Stimulated activated CD8-positive, alpha-beta memory T cell treated with anti-CD3 and anti-CD28 coated beads, Interleukin-12 subunit alpha, Interleukin-12 subunit beta, amount 100 ng/mL, for 24 hours (primary cell): ENCODE results near the gene GALNT7.
"Not testable (repeated sequence)": the region's sequence is repeated elsewhere in the genome, so short reads cannot be mapped to it uniquely, and the experiment has no call there.

Source experiments
- DNase-seq: peaks from one replicate; pipeline ENCODE4 v3.0.0-alpha.2; 2020; ENCODE audit errors: extremely low read depth

GALNT7 gene

GRCh38 chr4:173194157-173194556, 25.5 kb downstream of the GALNT7 start:
- no peak for DNase-seq

- no peak for DNase-seq
Measured at GRCh38 chr4:173195109-173195508, 26.5 kb downstream of the GALNT7 start.

GRCh38 chr4:173199553-173199952, 30.9 kb downstream of the GALNT7 start:
- DNase-seq, result no peak

- DNase-seq, result no peak
Measured at GRCh38 chr4:173200103-173200884, 31.7 kb downstream of the GALNT7 start.

GRCh38 chr4:173202395-173202794, 33.8 kb downstream of the GALNT7 start:
- no peak for DNase-seq

GRCh38 chr4:173205656-173206055, 37.0 kb downstream of the GALNT7 start:
- no peak for DNase-seq

DNA sequence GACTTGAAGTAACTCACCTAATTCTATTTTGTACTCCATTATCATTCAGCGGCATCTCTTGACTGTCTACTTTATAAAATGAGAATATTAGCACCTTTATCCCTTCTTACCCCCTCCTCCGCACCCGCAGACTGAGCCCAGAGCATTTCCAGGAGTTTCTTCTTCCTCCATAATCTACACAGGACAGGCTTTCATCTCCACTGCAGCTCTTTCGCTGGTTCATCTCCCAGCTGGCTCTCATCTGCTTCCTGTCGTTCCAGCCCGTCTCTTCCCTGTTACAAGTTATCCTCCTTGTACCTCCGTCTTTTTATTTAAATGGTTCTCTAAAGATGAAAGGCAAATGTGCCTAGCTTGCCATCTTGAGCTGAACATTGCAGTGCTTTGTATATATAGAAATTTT, 39.8 kb downstream of the GALNT7 start:
- no peak for DNase-seq

GRCh38 chr4:173211222-173211621, 42.6 kb downstream of the GALNT7 start:
- no peak for DNase-seq

GRCh38 chr4:173211838-173212237, 43.2 kb downstream of the GALNT7 start:
- no peak for DNase-seq

DNA sequence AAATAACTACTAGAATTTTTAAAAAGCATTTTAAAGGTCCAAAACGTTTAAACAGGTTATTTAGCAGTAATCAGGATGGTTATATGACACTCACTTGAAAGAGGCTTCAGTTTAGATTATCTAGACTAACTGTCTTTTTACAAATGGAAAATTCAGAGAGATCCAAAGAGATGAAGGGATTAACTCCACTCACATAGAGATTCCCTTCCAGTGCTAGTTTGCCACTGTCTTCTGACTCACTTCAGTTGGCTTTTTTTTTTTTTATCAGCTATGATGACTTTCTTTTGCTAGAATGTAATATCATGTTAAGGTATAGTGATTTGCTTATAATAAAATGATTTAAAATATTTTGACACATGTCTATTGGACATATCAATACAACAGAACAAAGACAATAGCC, 43.8 kb downstream of the GALNT7 start:
- no peak for DNase-seq

- DNase-seq, result no peak
Measured at GRCh38 chr4:173213296-173213695, 44.7 kb downstream of the GALNT7 start.

- DNase-seq, result no peak
Measured at GRCh38 chr4:173214231-173214630, 45.6 kb downstream of the GALNT7 start.

DNA sequence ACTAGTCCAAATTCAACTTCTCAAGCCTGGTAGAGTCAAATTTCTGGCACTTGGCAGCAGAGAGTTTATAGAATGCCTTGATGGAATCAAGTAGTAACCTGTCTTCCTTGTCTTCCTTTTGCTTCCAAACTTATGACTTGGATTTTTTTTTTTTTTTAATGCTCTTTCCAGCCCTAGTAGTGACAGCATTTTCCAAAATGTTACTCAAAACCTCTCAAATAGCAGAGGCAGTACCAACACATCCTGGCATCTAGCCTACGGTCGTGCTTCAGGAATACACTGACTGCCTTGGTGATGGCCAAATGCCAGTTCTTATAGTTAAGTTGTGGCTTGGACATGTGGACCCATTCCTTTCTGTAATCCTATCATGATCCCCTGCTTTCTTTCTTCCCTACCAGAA, 46.0 kb downstream of the GALNT7 start:
- DNase-seq, result no peak

DNA sequence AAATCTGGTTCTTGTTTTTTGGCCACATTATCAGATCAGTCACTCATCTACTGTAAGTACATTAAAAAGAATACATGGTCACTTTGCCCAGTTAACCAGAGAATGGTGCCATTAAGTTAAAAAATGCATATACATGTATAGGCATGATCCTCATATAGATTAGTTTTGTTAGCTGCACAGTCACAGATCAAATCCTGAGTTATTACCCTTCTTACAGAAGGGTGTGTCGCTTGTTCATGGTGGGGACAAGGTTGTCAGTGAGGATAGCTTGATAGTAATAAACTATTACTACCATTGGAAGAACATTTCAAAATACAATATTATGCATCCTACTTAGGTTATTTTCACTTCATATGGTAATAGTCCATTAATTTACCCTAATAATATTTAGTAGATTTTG, 48.5 kb downstream of the GALNT7 start:
- DNase-seq, result no peak

DNA sequence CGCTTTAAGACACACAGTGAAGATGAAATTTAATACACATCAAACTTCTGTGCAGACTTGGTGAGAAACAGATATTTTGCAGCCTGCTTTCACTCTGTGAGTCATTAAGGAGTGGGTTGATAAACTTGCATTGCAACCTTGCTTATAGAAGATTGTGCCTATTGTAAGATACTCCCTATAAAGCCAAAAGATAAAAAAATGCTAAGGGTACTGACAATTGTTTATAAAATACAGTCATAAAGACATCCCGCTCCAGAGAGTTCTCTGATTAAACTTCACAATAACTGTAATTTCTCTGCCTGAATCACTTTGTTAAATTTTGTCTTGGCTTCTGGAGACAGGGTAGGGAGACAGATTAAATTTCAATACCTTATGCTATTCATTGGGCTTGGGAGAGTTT, 49.1 kb downstream of the GALNT7 start:
- DNase-seq, result no peak

- DNase-seq, result no peak
Measured at GRCh38 chr4:173218411-173219125, 50.0 kb downstream of the GALNT7 start.

GRCh38 chr4:173219126-173219437, 50.5 kb downstream of the GALNT7 start:
- DNase-seq, result not testable (repeated sequence)

GRCh38 chr4:173223743-173224142, 55.1 kb downstream of the GALNT7 start:
- no peak for DNase-seq

GRCh38 chr4:173226401-173226888, 57.8 kb downstream of the GALNT7 start:
- no peak for DNase-seq

DNA sequence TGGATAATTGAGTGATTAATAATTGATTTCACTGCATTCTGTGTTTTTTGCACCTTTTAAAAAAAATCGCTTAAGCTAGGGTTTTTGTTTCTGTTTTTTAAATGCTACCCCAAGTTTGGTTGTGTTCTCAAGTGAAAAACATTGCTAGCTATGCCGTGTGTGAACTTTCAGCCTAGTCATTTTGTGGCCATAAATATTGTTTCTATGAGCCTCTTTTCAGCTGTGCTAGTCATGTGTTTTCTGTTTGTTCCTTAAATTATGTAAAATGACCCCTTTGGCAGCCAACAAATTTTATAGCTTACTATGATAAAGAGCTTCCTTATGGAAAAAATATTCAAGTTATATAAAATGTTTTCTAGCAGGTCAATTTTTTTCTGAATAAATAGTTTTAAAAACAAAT, 59.1 kb downstream of the GALNT7 start:
- DNase-seq, result no peak

DNA sequence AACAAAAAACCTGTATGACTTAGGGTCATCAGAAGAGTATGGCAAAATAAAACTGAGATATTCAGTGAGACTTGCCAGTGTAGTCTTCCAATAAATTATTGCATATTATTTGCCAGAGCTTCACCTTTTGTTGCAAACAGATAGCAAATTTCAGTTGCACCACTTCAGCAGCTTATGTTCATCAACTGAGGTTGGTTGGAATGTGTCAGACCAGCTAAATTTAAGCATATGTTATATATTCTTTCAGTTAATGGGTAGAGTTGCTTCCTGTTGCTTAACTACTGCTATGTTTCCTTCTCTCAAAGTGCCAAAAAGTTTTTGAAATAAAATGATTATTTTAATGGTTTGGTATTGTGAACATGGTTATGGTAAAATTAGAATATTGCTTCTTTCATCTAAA, 61.5 kb downstream of the GALNT7 start:
- no peak for DNase-seq

DNA sequence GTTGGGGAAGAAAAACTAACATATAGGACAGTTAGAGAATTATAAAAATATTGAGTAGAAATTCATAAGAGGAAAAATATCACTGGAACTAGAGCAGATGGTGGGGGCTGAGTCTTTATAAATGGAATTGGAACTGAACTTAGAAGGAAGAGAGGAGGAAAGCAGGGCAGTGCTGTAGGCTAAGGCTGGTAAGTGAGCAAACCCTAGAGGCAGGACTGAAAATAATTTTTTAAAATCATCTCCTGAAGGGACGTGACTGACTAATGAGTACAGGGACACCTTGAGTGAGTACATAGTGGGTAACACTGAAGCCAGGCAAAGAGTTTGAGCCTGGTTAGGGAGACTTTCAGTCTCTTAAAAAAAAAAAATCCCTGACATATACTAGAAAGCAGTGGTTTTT, 63.3 kb downstream of the GALNT7 start:
- DNase-seq, result no peak

GRCh38 chr4:173233857-173234256, 65.2 kb downstream of the GALNT7 start:
- DNase-seq, result no peak
